Measurements from ENCODE around the gene EBI3.
"Not testable (repeated sequence)": the region's sequence is repeated elsewhere in the genome, so short reads cannot be mapped to it uniquely, and the experiment has no call there.

The EBI3 gene

DNA sequence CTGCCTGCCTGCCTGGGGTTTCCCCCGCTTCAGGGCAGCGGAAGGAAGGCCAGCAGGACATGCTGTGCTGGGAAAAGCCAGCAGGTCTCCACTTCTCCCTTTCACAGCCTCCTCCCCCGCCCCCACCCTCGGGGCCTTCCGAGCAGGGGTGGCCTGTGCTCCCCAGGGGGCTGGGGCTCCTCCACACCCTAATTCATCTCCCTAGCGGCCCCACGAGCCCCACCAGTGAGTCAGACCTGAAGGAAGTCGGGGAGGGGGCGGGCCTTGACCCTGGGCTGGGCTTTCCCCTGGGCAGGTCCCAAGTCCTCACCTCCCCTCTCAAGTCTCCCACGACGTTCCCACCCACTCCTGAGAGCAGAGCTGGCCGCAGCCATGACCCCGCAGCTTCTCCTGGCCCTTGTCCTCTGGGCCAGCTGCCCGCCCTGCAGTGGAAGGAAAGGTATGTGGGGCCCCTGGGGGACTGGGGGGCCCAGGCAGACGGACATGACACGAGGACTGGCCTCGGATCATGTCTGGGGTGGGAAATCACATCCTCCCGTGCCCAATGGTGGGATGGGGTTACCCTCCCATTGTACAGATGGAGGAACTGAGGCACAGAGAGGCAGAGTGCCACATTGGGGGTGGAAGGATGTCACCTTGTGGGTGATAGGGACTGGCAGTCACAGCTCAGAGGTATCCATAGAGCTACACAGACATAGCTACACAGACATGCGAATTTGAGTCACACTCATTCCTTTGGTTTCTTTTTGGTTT lies at the start of gene EBI3:
Gene EBI3, plus strand, starts transcription at position 345 of the 753 bp plus-strand sequence. Its CDS starts 28 bp downstream, at position 373.
- in situ Hi-C loops (cut with MboI; ENCODE audit: low sequenced_read_pairs) = no loop called here

DNA sequence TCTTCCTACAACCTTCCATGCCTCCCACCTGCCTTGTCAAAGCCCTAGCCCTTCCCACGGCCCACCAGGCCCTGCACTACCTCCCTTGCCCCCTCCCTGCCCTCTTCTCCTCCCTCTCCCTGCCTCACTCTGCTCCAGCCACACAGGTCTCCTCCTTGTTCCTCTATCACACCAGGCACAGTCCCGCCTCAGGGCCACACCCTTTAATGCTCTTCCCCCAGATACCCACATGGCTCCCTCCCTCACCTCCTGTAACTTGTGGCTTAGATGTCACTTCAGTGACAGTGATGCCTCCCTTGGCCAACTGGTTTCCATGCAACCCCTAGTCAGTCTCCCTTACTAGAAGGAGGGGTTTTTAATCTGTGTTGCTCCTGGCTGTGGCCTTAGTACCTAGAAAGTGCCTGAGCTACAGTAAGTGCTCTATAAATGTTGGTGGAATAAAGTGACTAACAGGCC lies 48.2 kb upstream of the EBI3 start:
- in situ Hi-C loops (cut with MboI; ENCODE audit: low sequenced_read_pairs) = no loop called here

- in situ Hi-C loops (cut with MboI; ENCODE audit: low sequenced_read_pairs) = no loop called here
Measured at GRCh38 chr19:4182084-4182810, 47.1 kb upstream of the EBI3 start, which contains the start of the genes ANKRD24 and SIRT6. TSS of gene ANKRD24 (plus strand) at chr19:4182689. CDS start at chr19:4186426, 3,737 bp downstream. TSS of gene SIRT6 (minus strand) at chr19:4182563. CDS start at chr19:4182539, 24 bp downstream.

GRCh38 chr19:4183967-4184717 lies 45.2 kb upstream of the EBI3 start:
- in situ Hi-C loops (cut with MboI; ENCODE audit: low sequenced_read_pairs) = no loop called here

DNA sequence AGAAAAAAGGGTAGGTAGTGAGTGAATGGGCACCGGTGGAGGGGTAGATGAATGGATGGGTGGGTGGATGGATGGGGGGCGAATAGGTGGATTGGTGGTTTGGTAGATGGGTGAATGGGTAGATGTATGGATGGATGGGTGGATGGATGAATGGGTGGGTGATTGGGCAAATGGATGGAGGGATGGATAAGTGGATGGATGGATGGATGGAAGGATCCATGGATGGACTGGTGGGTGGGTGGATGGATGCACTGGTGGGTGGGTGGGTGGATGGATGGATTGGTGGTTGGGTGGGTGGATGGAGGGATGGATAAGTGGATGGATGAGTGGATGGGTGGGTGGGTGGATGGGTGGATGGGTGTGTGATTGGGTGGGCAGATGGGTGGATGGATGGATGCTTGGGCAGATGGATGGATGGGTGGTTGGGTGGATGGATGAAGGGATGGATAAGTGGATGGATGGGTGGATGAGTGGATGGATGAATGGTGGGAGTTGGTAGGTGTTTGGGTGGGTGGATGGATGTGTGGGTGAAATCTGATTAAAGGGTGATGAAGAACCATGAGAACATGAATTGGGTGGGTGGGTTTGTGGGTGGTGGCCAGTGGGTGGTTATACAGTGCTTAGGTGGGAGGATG lies 44.5 kb upstream of the EBI3 start:
- in situ Hi-C loops (cut with MboI; ENCODE audit: low sequenced_read_pairs) = no loop called here

- in situ Hi-C loops (cut with MboI; ENCODE audit: low sequenced_read_pairs) = no loop called here
Measured at GRCh38 chr19:4185413-4186086, 43.8 kb upstream of the EBI3 start.

- in situ Hi-C loops (cut with MboI; ENCODE audit: low sequenced_read_pairs) = no loop called here
Measured at GRCh38 chr19:4186087-4186993, 43.0 kb upstream of the EBI3 start.

GRCh38 chr19:4187313-4188122 lies 41.8 kb upstream of the EBI3 start:
- in situ Hi-C loops (cut with MboI; ENCODE audit: low sequenced_read_pairs) = no loop called here

DNA sequence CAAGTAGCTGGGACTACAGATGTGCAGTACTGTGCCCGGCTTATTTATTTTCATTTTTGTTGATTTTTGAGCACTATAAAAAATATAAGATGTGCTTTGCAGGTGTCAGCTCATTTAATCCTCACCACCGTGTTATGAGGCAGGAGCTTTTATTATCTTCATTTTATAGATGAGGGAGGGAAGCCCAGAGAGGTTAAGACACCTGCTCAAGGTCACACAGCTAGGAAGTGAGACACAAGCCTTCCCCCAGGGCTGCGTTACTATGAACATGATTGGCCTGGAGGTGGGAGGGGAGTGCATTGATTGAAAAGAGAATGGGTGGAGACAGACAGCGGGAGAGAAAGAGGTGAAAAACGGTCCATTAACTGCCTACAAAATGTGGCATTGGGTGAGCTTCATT lies 39.7 kb upstream of the EBI3 start:
- in situ Hi-C loops (cut with MboI; ENCODE audit: low sequenced_read_pairs) = no loop called here

- in situ Hi-C loops (cut with MboI; ENCODE audit: low sequenced_read_pairs) = not testable (repeated sequence)
Measured at GRCh38 chr19:4192537-4192936, 36.8 kb upstream of the EBI3 start.

DNA sequence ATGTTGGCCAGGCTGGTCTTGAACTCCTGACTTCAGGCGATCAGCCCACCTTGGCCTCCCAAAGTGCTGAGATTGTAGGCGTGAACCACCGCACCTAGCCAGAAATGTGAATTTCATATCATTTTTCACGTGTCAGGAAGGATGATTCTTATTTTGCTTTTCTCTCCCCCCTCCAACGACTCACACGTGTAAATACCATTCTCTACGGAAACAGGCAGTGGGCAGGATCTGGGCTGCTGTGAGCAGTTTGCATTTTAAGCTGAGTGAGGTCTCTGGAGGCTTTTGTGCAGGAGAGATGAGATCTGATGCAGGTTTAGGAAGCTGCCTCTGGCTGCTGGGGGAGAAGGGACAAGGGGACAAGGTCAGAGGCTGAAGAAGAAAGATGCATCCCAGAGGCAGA lies 35.0 kb upstream of the EBI3 start:
- in situ Hi-C loops (cut with MboI; ENCODE audit: low sequenced_read_pairs) = no loop called here

- in situ Hi-C loops (cut with MboI; ENCODE audit: low sequenced_read_pairs) = no loop called here
Measured at GRCh38 chr19:4196009-4196408, 33.3 kb upstream of the EBI3 start.

DNA sequence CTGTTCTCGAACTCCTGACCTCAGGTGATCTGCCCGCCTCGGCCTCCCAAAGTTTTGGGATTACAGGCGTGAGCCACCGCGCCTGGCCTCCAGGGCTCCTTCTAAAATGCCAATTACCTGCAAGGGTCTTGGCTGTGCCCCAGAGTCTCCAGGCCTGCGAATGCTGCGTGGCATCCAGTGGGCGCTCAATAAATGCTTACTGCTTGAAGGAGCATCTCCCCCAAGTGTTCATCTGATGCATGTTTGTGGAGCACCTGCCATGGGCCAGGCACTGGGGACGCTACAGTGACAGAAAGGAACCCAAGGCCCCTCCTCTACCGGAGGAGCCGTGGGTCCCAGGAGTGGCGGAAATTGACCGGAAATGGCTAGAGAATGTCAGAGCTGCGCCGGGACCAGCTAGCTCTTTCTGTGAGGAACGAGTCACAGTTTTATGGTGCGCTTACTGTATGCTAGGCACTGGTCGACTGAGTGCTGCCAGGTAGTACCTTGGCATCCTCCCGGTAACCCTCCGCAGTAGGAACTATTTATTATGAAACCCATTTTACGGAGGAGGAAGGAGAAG lies 32.7 kb upstream of the EBI3 start:
- in situ Hi-C loops (cut with MboI; ENCODE audit: low sequenced_read_pairs) = no loop called here

- in situ Hi-C loops (cut with MboI; ENCODE audit: low sequenced_read_pairs) = no loop called here
Measured at GRCh38 chr19:4197228-4197624, 32.1 kb upstream of the EBI3 start.

- in situ Hi-C loops (cut with MboI; ENCODE audit: low sequenced_read_pairs) = no loop called here
Measured at GRCh38 chr19:4197625-4198466, 31.5 kb upstream of the EBI3 start.

DNA sequence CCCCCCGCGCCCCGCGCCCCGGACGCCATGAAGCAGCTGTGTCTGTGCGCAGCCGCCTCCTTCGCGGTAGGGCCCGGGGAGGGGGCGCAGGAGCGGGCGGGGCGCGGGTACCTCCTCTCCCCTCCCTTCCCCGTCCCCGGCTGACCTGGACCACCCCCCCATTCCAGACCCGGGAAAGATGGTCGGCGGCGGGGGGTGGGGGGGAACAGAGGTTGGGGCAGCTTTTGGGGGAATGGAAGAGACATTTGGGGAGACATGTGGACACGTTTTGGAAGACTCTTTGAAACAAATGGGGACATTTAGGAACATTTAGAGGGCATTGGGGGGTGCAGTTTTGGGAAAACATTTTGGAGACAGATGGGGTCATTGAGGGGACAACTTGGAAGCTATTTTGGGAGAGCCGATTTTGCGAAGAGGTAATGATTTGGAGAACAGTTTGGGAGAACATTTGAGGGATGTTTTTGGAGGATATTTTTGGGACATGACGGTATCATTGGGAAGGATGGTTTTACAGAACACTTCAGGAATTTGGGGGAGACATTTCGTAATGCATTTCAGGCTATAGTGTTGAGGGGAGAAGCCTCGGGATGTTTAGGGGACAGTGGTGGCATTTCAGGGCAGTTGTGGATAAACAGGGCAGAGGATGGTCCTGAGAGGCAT lies 30.7 kb upstream of the EBI3 start:
- in situ Hi-C loops (cut with MboI; ENCODE audit: low sequenced_read_pairs) = no loop called here

All from HL-60/S4 treated with phorbol 12-myristate 13-acetate at 8.2 ng/mL for 4 days and 3 days (cell line).